Ascending aorta (tissue), 2 donors: ENCODE results near the gene GPS1. TPM values are rescaled to one million over a fixed set of nuclear protein-coding genes. Genes with fewer than 3 reads are reported as not detected.
"Not testable (repeated sequence)": the region's sequence is repeated elsewhere in the genome, so short reads cannot be mapped to it uniquely, and the experiment has no call there.

Source experiments
- DNase-seq, 2 donors: peaks; one replicate each; pipeline ENCODE4 v3.0.0-alpha.2; 2019; ENCODE audit warnings: low spot score in 2 of 2
- H3K27ac ChIP-seq, 2 donors: fragments of 200-600 bp; sonication (generic); one replicate each; pipeline ENCODE4 v1.5.1; 2016 to 2017; ENCODE audit warnings: mild to moderate bottlenecking in 1 of 2
- H3K27me3 ChIP-seq: fragments of 200-600 bp; sonication (generic); one replicate; pipeline ENCODE4 v1.5.1; 2017
- H3K36me3 ChIP-seq, 2 donors: fragments of 200-600 bp; sonication (generic); one replicate each; pipeline ENCODE4 v1.5.1; 2016
- H3K4me1 ChIP-seq, 2 donors: fragments of 200-600 bp; sonication (generic); one replicate each; pipeline ENCODE4 v1.5.1; 2016 to 2017; ENCODE audit warnings: mild to moderate bottlenecking in 1 of 2
- H3K4me3 ChIP-seq, 2 donors: fragments of 200-600 bp; sonication (generic); one replicate each; pipeline ENCODE4 v1.5.1; 2016 to 2017; ENCODE audit warnings: mild to moderate bottlenecking in 1 of 2
- H3K9me3 ChIP-seq, 2 donors: fragments of 200-600 bp; sonication (generic); one replicate each; pipeline ENCODE4 v1.5.1; 2016
- CTCF ChIP-seq, 3 experiments: fragments of 200-600 bp in 2 of 3; fragments of 450-650 bp in 1 of 3; sonication (generic) in 2 of 3; IDR thresholded peaks; one replicate each; pipeline ENCODE4 v1.5.1; 2016 to 2019; ENCODE audit warnings: antibody characterized with exemption in 3 of 3, mild to moderate bottlenecking in 1 of 3, moderate library complexity in 1 of 3
- intact Hi-C: fragments of 100-400 bp; cut with DNase I; formaldehyde crosslinking; loops from one replicate; pipeline ENCODE4 v1.15.1; 2023
- total RNA-seq: library from RNA; depleted of rRNA; stranded (reverse); fragments of >200 nt; gene quantifications from one replicate; pipeline ENCODE4 v1.1.0, GENCODE V29; 2016

The GPS1 gene
- total RNA-seq, 1 donor from 2014 or later, result 42.1 TPM

GRCh38 chr17:82035956-82036633 lies 15.6 kb upstream of the GPS1 start:
- Histone ChIP-seq H3K4me3 (peak overlapping the region; percentile 72 to 75), H3K27ac (peak overlapping the region; percentile 83 to 93), H3K9me3 (no peaks in the 10 kb centered on the region), H3K27me3 (peaks cover 8% of the 10 kb centered on the region), H3K36me3 (no peaks in the 10 kb centered on the region), H3K4me1 (peaks cover 15 to 22% of the 10 kb centered on the region in 2 donors)
- no peak for TF ChIP-seq CTCF (IDR thresholded peaks at IDR 0.05)
- intact Hi-C loops, result no loop called here
- no peak for DNase-seq

GRCh38 chr17:82036634-82037091 lies 15.0 kb upstream of the GPS1 start:
- Histone ChIP-seq H3K27me3 (peaks cover 8% of the 10 kb centered on the region), H3K4me3 (peak overlapping the region; percentile 72 to 75), H3K36me3 (no peaks in the 10 kb centered on the region), H3K4me1 (peaks cover 15 to 20% of the 10 kb centered on the region in 2 donors), H3K27ac (peak overlapping the region; percentile 83 to 93), H3K9me3 (no peaks in the 10 kb centered on the region)
- intact Hi-C loops, result loop anchor here (1.0 kb wide), 2 partner anchors 13 to 62 kb away; partner anchors contain the start of genes FASN and LRRC45
- no peak for TF ChIP-seq CTCF (IDR thresholded peaks at IDR 0.05)
- DNase-seq, result no peak

- Histone ChIP-seq H3K4me3 (peak within 1 kb of the TSS; percentile 72 to 75), H3K27ac (peak within 1 kb of the TSS; percentile 83 to 93), H3K9me3 (no peaks in the 10 kb centered on the region), H3K27me3 (peaks cover 3% of the 10 kb centered on the region), H3K4me1 (peaks cover 12 to 16% of the 10 kb centered on the region in 2 donors), H3K36me3 (no peaks in the 10 kb centered on the region)
- DNase-seq, result peak; percentile 93 to 99
- intact Hi-C loops, result loop anchor here (1.0 kb wide), 2 partner anchors 14 to 61 kb away; partner anchors contain the start of genes FASN and LRRC45
- peak; percentile 71 to 83 (median 73) for TF ChIP-seq CTCF (IDR thresholded peaks at IDR 0.05)
Measured at GRCh38 chr17:82037092-82037888, 14.4 kb upstream of the GPS1 start, which contains the start of gene DCXR. Gene DCXR, minus strand, starts transcription at chr17:82037697. Its CDS starts 15 bp downstream, at chr17:82037682.

GRCh38 chr17:82037889-82038195 lies 13.9 kb upstream of the GPS1 start:
- no peaks in the 10 kb centered on the region for H3K9me3 ChIP-seq
- TF ChIP-seq CTCF (IDR thresholded peaks at IDR 0.05), result no peak
- H3K27me3 ChIP-seq, result no peaks in the 10 kb centered on the region
- intact Hi-C loops, result loop anchor here (1.0 kb wide), 2 partner anchors 15 to 60 kb away; partner anchors contain the start of genes FASN and LRRC45
- peak overlapping the region; percentile 72 to 75 for H3K4me3 ChIP-seq
- DNase-seq, result no peak
- H3K27ac ChIP-seq, result peak overlapping the region; percentile 83 to 93
- peaks cover 12 to 16% of the 10 kb centered on the region in 2 donors for H3K4me1 ChIP-seq
- H3K36me3 ChIP-seq, result no peaks in the 10 kb centered on the region

GRCh38 chr17:82038796-82039409 lies 12.8 kb upstream of the GPS1 start:
- intact Hi-C loops, result not testable (repeated sequence)

More at GRCh38 chr17:82038796-82039409, 12.8 kb upstream of the GPS1 start:
- not testable (repeated sequence) for H3K36me3 ChIP-seq, DNase-seq, H3K4me3 ChIP-seq, H3K27me3 ChIP-seq, H3K9me3 ChIP-seq, H3K27ac ChIP-seq
- peaks cover 12 to 16% of the 10 kb centered on the region in 2 donors for H3K4me1 ChIP-seq
